ENCODE results near the gene HMCN2. TPM values are rescaled to one million over a fixed set of nuclear protein-coding genes. Genes with fewer than 3 reads are reported as not detected.

Gene HMCN2
- total RNA-seq, 1 donor from 2014 or later = 7.8 TPM

GRCh38 chr9:130443456-130443801 lies 177.9 kb downstream of the HMCN2 start:
- Histone ChIP-seq H3K27ac (no peak overlapping the region), H3K9me3 (peaks cover 7% of the 10 kb centered on the region), H3K4me3 (no peak overlapping the region), H3K36me3 (no peaks in the 10 kb centered on the region), H3K27me3 (no peaks in the 10 kb centered on the region), H3K4me1 (peaks cover 34% of the 10 kb centered on the region)
- intact Hi-C loops (cut with DNase I) = no loop called here
- DNase-seq (no peak), ATAC-seq (no peak)
- TF ChIP-seq CTCF (IDR thresholded peaks at IDR 0.05) = no peak

- DNase-seq = no peak
- Histone ChIP-seq H3K4me1 (peaks cover 38% of the 10 kb centered on the region), H3K9me3 (peaks cover 7% of the 10 kb centered on the region), H3K36me3 (no peaks in the 10 kb centered on the region), H3K4me3 (peak overlapping the region; percentile 64), H3K27me3 (no peaks in the 10 kb centered on the region), H3K27ac (no peak overlapping the region)
- intact Hi-C loops (cut with DNase I) = no loop called here
- no peak for TF ChIP-seq CTCF (IDR thresholded peaks at IDR 0.05)
- no peak for ATAC-seq
Observed at GRCh38 chr9:130443840-130444492, 178.4 kb downstream of the HMCN2 start.

- intact Hi-C loops (cut with DNase I) = no loop called here
- no peak for TF ChIP-seq CTCF (IDR thresholded peaks at IDR 0.05)
- Histone ChIP-seq H3K27ac (peak within 1 kb of the TSS; percentile 73), H3K36me3 (no peaks in the 10 kb centered on the region), H3K4me1 (peaks cover 39% of the 10 kb centered on the region), H3K27me3 (no peaks in the 10 kb centered on the region), H3K9me3 (peaks cover 7% of the 10 kb centered on the region), H3K4me3 (peak within 1 kb of the TSS; percentile 64)
- DNase-seq = peak; percentile 93
- ATAC-seq = peak; percentile 90
Observed at GRCh38 chr9:130444565-130445221, 179.1 kb downstream of the HMCN2 start, which contains the start of gene ASS1. Gene ASS1, plus strand, starts transcription at chr9:130444961. Its CDS starts 7,268 bp downstream, at chr9:130452229.

- H3K27me3 ChIP-seq = no peaks in the 10 kb centered on the region
- H3K9me3 ChIP-seq = peaks cover 7% of the 10 kb centered on the region
- ATAC-seq (peak; percentile 60), DNase-seq (peak; percentile 81)
- intact Hi-C loops (cut with DNase I) = no loop called here
- peak; percentile 16 for TF ChIP-seq CTCF (IDR thresholded peaks at IDR 0.05)
- peaks cover 46% of the 10 kb centered on the region for H3K4me1 ChIP-seq
- peak overlapping the region; percentile 73 for H3K27ac ChIP-seq
- no peaks in the 10 kb centered on the region for H3K36me3 ChIP-seq
- H3K4me3 ChIP-seq = peak overlapping the region; percentile 64
Observed at GRCh38 chr9:130445268-130445983, 179.9 kb downstream of the HMCN2 start.

- peaks cover 55% of the 10 kb centered on the region for H3K4me1 ChIP-seq
- no peak for TF ChIP-seq CTCF (IDR thresholded peaks at IDR 0.05)
- peaks cover under 1% of the 10 kb centered on the region for H3K9me3 ChIP-seq
- intact Hi-C loops (cut with DNase I) = no loop called here
- H3K36me3 ChIP-seq = no peaks in the 10 kb centered on the region
- peak overlapping the region; percentile 73 for H3K27ac ChIP-seq
- DNase-seq (peak; percentile 82), ATAC-seq (peak; percentile 50)
- no peaks in the 10 kb centered on the region for H3K27me3 ChIP-seq
- H3K4me3 ChIP-seq = peak overlapping the region; percentile 64
Observed at GRCh38 chr9:130446101-130446861, 180.7 kb downstream of the HMCN2 start.
